Thymus (tissue), 11 donors: ENCODE data around the gene SCP2. TPM values are rescaled to one million over a fixed set of nuclear protein-coding genes. Genes with fewer than 3 reads are reported as not detected.

Source experiments
- DNase-seq, 9 donors: peaks; one replicate each; pipeline ENCODE4 v3.0.0-alpha.2; 2013; ENCODE audit warnings: low spot score in 9 of 9, low read depth in 6 of 9, missing footprints in 1 of 9
- H3K27ac ChIP-seq, 2 donors: one replicate each; pipeline ENCODE4 v1.5.1; 2013; ENCODE audit warnings: control low read depth in 1 of 2, low read depth in 1 of 2, low read length in 1 of 2, mild to moderate bottlenecking in 1 of 2, moderate library complexity in 1 of 2
- H3K27me3 ChIP-seq, 2 donors: one replicate each; pipeline ENCODE4 v1.5.1; 2013; ENCODE audit warnings: low read length in 1 of 2; ENCODE audit not compliant: control insufficient read depth in 2 of 2, insufficient read depth in 1 of 2
- H3K36me3 ChIP-seq, 2 donors: one replicate each; pipeline ENCODE4 v1.5.1; 2013; ENCODE audit warnings: low read length in 1 of 2, mild to moderate bottlenecking in 1 of 2, moderate library complexity in 1 of 2; ENCODE audit not compliant: control insufficient read depth in 2 of 2, insufficient read depth in 2 of 2
- H3K4me1 ChIP-seq, 2 donors: one replicate each; pipeline ENCODE4 v1.5.1; 2013; ENCODE audit warnings: low read length in 2 of 2; ENCODE audit not compliant: control insufficient read depth in 2 of 2, insufficient read depth in 2 of 2
- H3K4me3 ChIP-seq, 2 donors: one replicate each; pipeline ENCODE4 v1.5.1; 2013; ENCODE audit warnings: low read length in 2 of 2, control low read depth in 1 of 2, mild to moderate bottlenecking in 1 of 2
- H3K9me3 ChIP-seq, 2 donors: one replicate each; pipeline ENCODE4 v1.5.1; 2013; ENCODE audit warnings: low read length in 1 of 2, mild to moderate bottlenecking in 1 of 2; ENCODE audit not compliant: control insufficient read depth in 2 of 2, insufficient read depth in 1 of 2
- WGBS: extraction: QIAGEN DNeasy Blood & Tissue Kit; methylation state at CpG from one replicate; pipeline ENCODE4 v1.1.7; 2013; 5-methylcytosine and 5-hydroxymethylcytosine counted together
- polyA plus RNA-seq: library from polyadenylated mRNA; stranded (reverse); fragments of 200-250 nt; gene quantifications from one replicate; pipeline ENCODE4 v1.2.3, GENCODE V29; 2013
- total RNA-seq: library from RNA; stranded (reverse); fragments of 120-200 nt; gene quantifications from one replicate; pipeline ENCODE4 v1.2.4, GENCODE V29; 2013
- donor health status: healthy.

The SCP2 gene
- total and polyA plus RNA-seq, 2 donors = 141 to 179 TPM

DNA sequence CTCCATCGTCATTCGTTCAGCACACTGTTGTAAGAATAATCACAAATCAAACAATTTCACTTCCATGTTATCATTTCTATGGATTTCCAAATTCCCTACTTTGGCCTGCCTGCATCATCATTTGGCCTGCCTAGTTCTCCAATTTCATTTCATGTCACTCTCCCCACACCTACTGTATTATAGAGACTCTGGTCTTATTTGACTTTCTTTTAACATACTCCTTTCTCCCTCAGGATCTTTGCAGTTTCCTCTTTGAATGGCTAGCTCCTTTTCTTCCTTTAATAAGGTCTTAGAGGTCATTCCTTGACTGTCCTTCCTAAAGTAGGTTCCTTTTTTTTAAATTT lies 98.7 kb downstream of the SCP2 start:
- Histone ChIP-seq H3K27ac (no peak overlapping the region), H3K27me3 (no peaks in the 10 kb centered on the region), H3K9me3 (no peaks in the 10 kb centered on the region), H3K36me3 (peaks cover 0 to 11% of the 10 kb centered on the region in 2 donors), H3K4me1 (peaks cover 8 to 12% of the 10 kb centered on the region in 2 donors), H3K4me3 (no peak overlapping the region)
- DNase-seq = no peak
- WGBS = 73% methylated on average over 2 of the region's 2 CpGs

DNA sequence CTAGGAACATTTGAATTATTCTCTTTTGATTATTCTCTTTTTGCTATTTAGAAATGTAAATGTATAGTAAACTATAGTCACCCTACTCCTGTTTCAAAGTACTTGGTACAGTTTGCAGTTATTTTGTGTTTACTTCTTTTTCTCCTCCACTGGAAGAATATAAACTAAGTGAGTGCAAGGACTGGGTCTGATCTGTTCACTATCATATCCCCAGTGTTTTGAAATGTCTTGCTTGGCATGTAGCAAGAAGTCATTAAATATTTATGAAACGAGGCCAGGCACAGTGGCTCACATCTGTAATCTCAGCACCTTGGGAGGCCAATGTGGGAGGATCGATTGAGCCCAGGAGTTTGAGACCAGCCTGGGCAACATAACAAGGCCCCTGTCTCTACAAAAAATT lies 99.2 kb downstream of the SCP2 start:
- H3K9me3 ChIP-seq = no peaks in the 10 kb centered on the region
- H3K36me3 ChIP-seq = peaks cover 0 to 11% of the 10 kb centered on the region in 2 donors
- no peaks in the 10 kb centered on the region for H3K27me3 ChIP-seq
- H3K4me3 ChIP-seq = no peak overlapping the region
- DNase-seq = no peak
- WGBS = 97% methylated on average over 2 of the region's 2 CpGs
- no peak overlapping the region for H3K27ac ChIP-seq
- H3K4me1 ChIP-seq = peaks cover 8 to 12% of the 10 kb centered on the region in 2 donors

DNA sequence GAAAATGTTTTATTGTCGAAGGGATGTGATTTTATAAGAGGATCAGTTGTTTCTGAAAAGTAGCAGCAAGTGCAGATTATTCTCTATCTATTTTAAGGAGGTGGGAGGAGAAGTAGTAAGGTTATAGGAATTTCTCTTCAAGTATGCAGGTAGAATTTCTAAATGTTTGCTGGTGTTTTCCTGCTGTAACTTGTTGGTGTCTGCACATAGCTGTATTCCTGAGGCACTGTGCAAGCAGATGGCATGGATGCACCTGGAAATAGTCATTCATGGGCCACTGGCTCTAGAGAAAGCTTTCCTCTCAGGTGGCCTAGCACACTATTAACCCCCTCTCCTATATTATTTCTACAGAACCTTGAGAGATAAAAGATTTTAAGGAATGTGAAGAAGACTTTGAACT lies 104.7 kb downstream of the SCP2 start:
- no peak for DNase-seq
- no peak overlapping the region for H3K27ac ChIP-seq
- H3K27me3 ChIP-seq = no peaks in the 10 kb centered on the region
- H3K4me1 ChIP-seq = no peaks in the 10 kb centered on the region
- H3K9me3 ChIP-seq = no peaks in the 10 kb centered on the region
- no peak overlapping the region for H3K4me3 ChIP-seq
- WGBS = 97% methylated on average over 1 of the region's 1 CpG
- H3K36me3 ChIP-seq = peaks cover 7 to 15% of the 10 kb centered on the region in 2 donors

DNA sequence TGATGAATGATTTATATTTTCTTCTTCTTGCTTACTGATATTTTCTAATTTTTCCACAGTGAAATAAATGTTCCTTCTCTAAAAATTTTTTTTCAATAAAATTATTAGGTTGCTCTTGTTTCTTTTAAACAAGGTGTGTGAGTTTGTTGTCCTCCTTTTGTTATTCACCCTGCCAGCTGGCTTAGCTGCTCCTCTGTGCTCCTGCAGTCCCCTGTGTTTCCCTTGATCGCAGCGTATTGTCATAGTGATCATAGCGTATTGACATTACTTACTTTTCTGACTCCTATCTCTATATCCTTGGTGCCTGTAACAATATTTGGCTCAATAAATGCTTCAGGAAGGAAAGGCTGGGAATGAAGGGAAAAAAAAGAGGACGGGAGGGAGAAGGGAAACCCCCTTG lies 110.1 kb downstream of the SCP2 start:
- DNase-seq = no peak
- H3K36me3 ChIP-seq = peaks cover 23 to 24% of the 10 kb centered on the region in 2 donors
- WGBS = 94% methylated on average over 4 of the region's 4 CpGs

DNA sequence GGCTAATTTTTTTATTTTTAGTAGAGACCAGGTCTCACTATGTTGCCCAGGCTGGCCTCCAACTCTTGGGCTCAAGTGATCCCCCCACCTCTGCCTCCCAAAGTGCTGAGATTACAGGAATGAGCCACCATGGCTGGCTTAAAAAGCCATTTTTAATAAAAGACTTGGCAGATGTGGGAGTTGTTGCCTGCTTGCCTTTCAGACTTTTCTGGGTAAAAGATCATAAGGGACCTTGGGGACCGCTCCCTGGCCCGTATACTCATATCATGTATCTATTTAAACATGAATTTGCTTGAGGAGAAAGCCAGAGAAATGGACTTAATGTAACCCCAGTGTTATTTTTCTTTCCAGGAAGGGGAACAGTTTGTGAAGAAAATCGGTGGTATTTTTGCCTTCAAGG lies 111.5 kb downstream of the SCP2 start:
- Histone ChIP-seq H3K9me3 (no peaks in the 10 kb centered on the region), H3K4me3 (no peak overlapping the region), H3K27ac (no peak overlapping the region), H3K27me3 (no peaks in the 10 kb centered on the region), H3K36me3 (peaks cover 19 to 25% of the 10 kb centered on the region in 2 donors), H3K4me1 (no peaks in the 10 kb centered on the region)
- WGBS = 97% methylated on average over 3 of the region's 3 CpGs
- DNase-seq = no peak

More for the DNA sequence above, 110.1 kb downstream of the SCP2 start:
- no peaks in the 10 kb centered on the region for H3K4me1 ChIP-seq
- no peak overlapping the region for H3K27ac ChIP-seq
- H3K4me3 ChIP-seq = no peak overlapping the region
- H3K27me3 ChIP-seq = no peaks in the 10 kb centered on the region
- no peaks in the 10 kb centered on the region for H3K9me3 ChIP-seq

DNA sequence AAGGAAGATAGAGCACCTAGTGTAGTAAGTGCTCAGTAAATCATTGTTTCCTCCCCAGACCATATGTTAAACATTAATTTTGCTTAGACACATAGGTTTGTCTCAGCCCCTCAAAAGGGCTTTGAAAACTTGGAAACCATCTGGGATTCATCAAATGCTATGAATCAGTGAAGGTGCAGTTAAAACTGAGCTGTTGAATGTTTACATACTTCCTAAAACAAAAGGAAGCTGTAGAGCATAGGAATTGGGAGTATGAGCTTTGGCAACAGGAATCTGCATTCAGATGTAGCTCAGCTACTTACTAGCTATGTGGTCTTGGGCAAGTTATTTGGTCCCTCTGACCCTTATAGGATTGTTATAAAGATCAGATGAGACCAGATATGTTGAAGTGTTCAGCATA lies 116.2 kb downstream of the SCP2 start:
- H3K4me3 ChIP-seq = no peak overlapping the region
- DNase-seq = no peak
- H3K36me3 ChIP-seq = peaks cover 20 to 28% of the 10 kb centered on the region in 2 donors
- no peaks in the 10 kb centered on the region for H3K27me3 ChIP-seq
- H3K27ac ChIP-seq = no peak overlapping the region
- no peaks in the 10 kb centered on the region for H3K9me3 ChIP-seq
- H3K4me1 ChIP-seq = peaks cover 16 to 18% of the 10 kb centered on the region in 2 donors

DNA sequence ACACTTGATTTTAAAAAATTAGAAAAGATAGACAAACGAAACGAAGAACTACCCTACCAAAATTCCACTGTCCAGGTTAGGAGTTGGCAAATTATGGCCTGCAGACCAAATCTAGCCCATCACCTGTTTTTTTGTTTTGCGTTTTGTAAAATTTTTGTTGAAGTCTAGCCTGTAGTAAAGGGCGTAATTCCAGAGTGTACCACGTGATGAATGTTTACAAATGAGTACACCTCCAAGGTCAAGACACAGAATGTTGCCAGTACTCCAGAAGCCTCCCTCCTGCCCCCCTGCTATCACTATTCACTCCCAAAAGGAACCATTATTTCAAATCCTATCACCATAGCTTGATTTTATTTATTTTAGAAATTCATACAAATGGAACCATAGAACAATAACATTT lies 117.8 kb downstream of the SCP2 start:
- no peak for DNase-seq
- WGBS = 97% methylated on average over 5 of the region's 5 CpGs
- peaks cover 21% of the 10 kb centered on the region in 2 donors for H3K4me1 ChIP-seq

DNA sequence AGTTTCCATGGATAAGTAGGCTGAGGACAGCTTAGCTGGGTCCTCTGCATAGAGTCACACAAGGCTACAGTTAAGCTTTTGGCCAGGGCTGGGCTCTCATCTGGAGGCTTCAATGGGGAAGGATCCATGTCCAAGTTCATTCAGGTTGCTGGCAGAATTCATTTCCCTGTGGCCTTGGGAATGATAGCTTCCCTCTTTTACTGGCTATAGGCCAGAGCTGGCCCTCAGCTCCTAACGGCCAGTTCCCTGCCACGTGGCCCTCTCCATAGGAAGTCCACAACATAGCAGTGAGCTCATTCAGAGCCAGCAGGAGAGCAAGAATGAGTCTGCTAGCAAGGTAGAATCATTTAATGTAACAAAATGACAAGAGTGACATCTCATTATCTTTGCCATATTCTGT lies 119.9 kb downstream of the SCP2 start:
- Histone ChIP-seq H3K9me3 (no peaks in the 10 kb centered on the region), H3K4me1 (peaks cover 21% of the 10 kb centered on the region in 2 donors), H3K36me3 (peaks cover 7 to 17% of the 10 kb centered on the region in 2 donors), H3K27me3 (no peaks in the 10 kb centered on the region), H3K4me3 (no peak overlapping the region), H3K27ac (no peak overlapping the region)
- 97% methylated on average over 2 of the region's 2 CpGs for WGBS
- DNase-seq = no peak

More for the DNA sequence above, 117.8 kb downstream of the SCP2 start:
- H3K36me3 ChIP-seq = peaks cover 15 to 16% of the 10 kb centered on the region in 2 donors
- H3K27me3 ChIP-seq = no peaks in the 10 kb centered on the region
- no peak overlapping the region for H3K27ac ChIP-seq
- H3K9me3 ChIP-seq = no peaks in the 10 kb centered on the region
- H3K4me3 ChIP-seq = no peak overlapping the region

DNA sequence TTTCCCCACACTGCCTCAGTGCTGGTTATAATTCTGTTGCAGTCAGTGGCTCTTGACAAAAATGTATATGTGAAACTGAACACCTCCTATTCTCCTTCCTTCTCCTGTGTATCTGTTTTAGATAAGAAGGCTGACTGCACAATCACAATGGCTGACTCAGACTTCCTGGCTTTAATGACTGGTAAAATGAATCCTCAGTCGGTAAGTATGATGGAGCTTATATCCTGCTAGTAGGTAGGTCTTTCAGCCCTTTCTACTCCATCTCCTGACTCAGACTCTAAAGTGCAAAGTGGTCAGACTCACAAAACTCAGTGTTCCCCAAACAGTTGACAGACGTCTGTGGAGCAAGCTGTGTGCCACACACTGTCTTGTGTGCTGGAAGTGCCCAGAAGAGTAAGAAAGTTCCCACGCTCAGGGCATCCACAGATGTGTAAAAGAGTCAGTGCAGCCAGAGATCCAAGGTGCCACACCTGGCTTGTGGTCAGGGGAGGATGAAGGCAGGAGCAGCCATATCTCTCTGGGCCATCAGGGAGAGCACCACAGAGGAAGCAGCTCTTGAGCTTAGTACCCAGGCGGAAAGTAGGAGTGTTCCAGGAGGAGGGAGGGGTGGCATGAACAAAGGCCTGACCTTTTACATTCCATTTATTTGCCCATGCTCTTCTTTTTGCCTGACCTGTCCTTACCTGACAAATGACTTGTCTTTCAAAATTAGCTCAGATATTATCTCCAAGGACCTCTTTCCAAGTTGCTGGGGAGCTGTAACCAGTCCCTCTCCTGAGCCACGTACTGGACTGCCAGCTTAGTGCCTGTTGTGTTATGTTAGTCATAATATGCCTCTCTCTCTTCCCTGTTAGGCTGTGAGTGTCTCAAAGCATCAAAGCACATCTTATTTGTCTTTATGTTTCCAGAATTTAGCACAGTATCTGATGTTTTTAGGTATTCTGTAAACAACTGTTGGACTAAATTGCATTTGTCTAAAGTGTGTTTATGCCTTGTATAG lies 121.0 kb downstream of the SCP2 start:
- DNase-seq = peak in 4 of 9 donors; percentile 21 to 62 (median 34)
- 18% methylated on average over 5 of the region's 5 CpGs for WGBS
- Histone ChIP-seq H3K36me3 (peaks cover 4 to 21% of the 10 kb centered on the region in 2 donors), H3K4me1 (peaks cover 21% of the 10 kb centered on the region in 2 donors), H3K27me3 (no peaks in the 10 kb centered on the region), H3K9me3 (no peaks in the 10 kb centered on the region), H3K27ac (peak overlapping the region in 1 of 2 donors; percentile 48), H3K4me3 (no peak overlapping the region)
